Gastrocnemius medialis (tissue), 4 donors: ENCODE measurements around the gene CACNA1C.

Experiments used
- CTCF ChIP-seq, 5 experiments: fragments of 450-650 bp in 3 of 5; fragments of 200-600 bp in 2 of 5; sonication (generic) in 2 of 5; IDR thresholded peaks in 4 of 5; conservative IDR thresholded peaks in 1 of 5; 1 replicate in 4 of 5; 2 replicates in 1 of 5; pipeline ENCODE4 v1.5.1; 2016 to 2019; ENCODE audit warnings: antibody characterized with exemption in 5 of 5, mild to moderate bottlenecking in 3 of 5, moderate library complexity in 3 of 5
- POLR2A ChIP-seq, 2 donors: fragments of 450-650 bp; IDR thresholded peaks; one replicate each; pipeline ENCODE4 v1.6.1; 2017; ENCODE audit warnings: antibody characterized with exemption in 2 of 2, mild to moderate bottlenecking in 2 of 2, moderate library complexity in 2 of 2

DNA sequence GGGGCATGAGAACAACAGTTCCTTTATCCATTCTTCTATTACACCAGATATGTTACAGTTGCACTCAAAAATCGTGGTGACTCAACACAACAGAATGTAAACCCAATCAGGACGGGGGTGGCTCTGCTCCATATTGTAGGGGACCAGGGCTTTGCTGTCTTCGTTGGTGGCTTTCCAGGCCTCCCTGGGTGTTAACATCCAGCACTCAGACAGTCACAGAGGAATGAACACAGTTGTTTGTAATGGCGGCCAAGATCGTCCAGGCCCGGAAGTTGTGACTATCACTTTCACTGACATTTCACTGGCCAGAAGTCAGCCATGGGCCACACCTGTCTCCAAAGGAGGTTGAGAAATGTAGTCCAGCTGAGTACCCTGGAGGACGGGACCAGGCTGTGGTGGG, 204.1 kb downstream of the CACNA1C start:
- no peak for TF ChIP-seq CTCF (IDR thresholded peaks at IDR 0.05 in 4 of 5, conservative IDR thresholded peaks at IDR 0.05 in 1 of 5)
- TF ChIP-seq POLR2A (IDR thresholded peaks at IDR 0.05), result no peak
